SK-N-SH (cell line): ENCODE data around the gene KDM4C. TPM values are rescaled to one million over a fixed set of nuclear protein-coding genes. Genes with fewer than 3 reads are reported as not detected.

Source experiments
- CTCF ChIA-PET: fragments of 300-600, 350-600 bp; formaldehyde crosslinking; extraction: SDS; loops from one replicate; lab custom pipeline; 2021; lab: Yijun Ruan, JAX
- POLR2A ChIA-PET: fragments of 350-600 bp; sonication (Branson Sonifier 250); formaldehyde crosslinking; extraction: SDS; loops from one replicate; lab custom pipeline; 2020; ENCODE audit warnings: antibody characterized with exemption, inconsistent platforms; lab: Yijun Ruan, JAX
- DNase-seq: peaks from one replicate; pipeline ENCODE4 v3.0.0; 2012
- H2AFZ ChIP-seq: fragments of 200-600 bp; sonication (generic); 2 replicates; pipeline ENCODE4 v1.8.1; 2016; ENCODE audit warnings: antibody characterized with exemption, mild to moderate bottlenecking, low read depth
- H3F3A ChIP-seq: fragments of 200-600 bp; sonication (generic); replicated peaks from 2 replicates; pipeline ENCODE3; 2016; ENCODE audit warnings: antibody characterized with exemption, mild to moderate bottlenecking; ENCODE audit not compliant: insufficient read depth
- H3K27ac ChIP-seq, 2 experiments: fragments of 200-500 bp in 1 of 2; fragments of 200-600 bp in 1 of 2; sonication (Bioruptor generic) in 1 of 2; sonication (generic), shearing (Covaris generic) in 1 of 2; 2 replicates each; pipeline versions ENCODE4 v1.5.1 to v1.6.1; 2014 to 2016; ENCODE audit warnings: low read depth in 2 of 2, inconsistent platforms in 1 of 2, low read length in 1 of 2, mild to moderate bottlenecking in 1 of 2, mixed read lengths in 1 of 2
- H3K27me3 ChIP-seq: fragments of 200-600 bp; sonication (generic), shearing (Covaris generic); 2 replicates; pipeline ENCODE4 v1.6.1; 2016; ENCODE audit warnings: mixed run types; ENCODE audit not compliant: insufficient read depth
- H3K36me3 ChIP-seq, 2 experiments: fragments of 200-500 bp in 1 of 2; fragments of 200-600 bp in 1 of 2; sonication (Bioruptor generic) in 1 of 2; sonication (generic) in 1 of 2; replicated peaks in 1 of 2; 2 replicates each; pipeline versions ENCODE3 to v1.5.1; 2014 to 2016; ENCODE audit warnings: low read length in 1 of 2, mild to moderate bottlenecking in 1 of 2; ENCODE audit not compliant: insufficient read depth in 2 of 2, control insufficient read depth in 1 of 2
- H3K4me1 ChIP-seq, 2 experiments: fragments of 200-500 bp in 1 of 2; fragments of 200-600 bp in 1 of 2; sonication (Bioruptor generic) in 1 of 2; sonication (generic), shearing (Covaris generic) in 1 of 2; 2 replicates each; pipeline versions ENCODE4 v1.5.1 to v1.6.1; 2014 to 2016; ENCODE audit warnings: low read depth in 1 of 2, low read length in 1 of 2, mixed run types in 1 of 2; ENCODE audit not compliant: insufficient read depth in 2 of 2, control insufficient read depth in 1 of 2
- H3K4me2 ChIP-seq: fragments of 200-600 bp; sonication (generic), shearing (Covaris generic); 2 replicates; pipeline ENCODE4 v1.6.1; 2017; ENCODE audit warnings: mixed run types
- H3K4me3 ChIP-seq, 2 experiments: fragments of 200-500 bp in 1 of 2; fragments of 200-600 bp in 1 of 2; sonication (Bioruptor generic) in 1 of 2; sonication (generic), shearing (Covaris generic) in 1 of 2; 2 replicates each; pipeline versions ENCODE4 v1.5.1 to v1.8.1; 2014 to 2016; ENCODE audit warnings: low read depth in 2 of 2, inconsistent platforms in 1 of 2, low read length in 1 of 2, mild to moderate bottlenecking in 1 of 2, mixed read lengths in 1 of 2, moderate library complexity in 1 of 2
- H3K79me2 ChIP-seq: fragments of 200-600 bp; sonication (generic); 2 replicates; pipeline ENCODE4 v1.8.1; 2017; ENCODE audit warnings: mild to moderate bottlenecking; ENCODE audit not compliant: insufficient read depth
- H3K9ac ChIP-seq: fragments of 200-600 bp; sonication (generic); 2 replicates; pipeline ENCODE4 v1.6.1; 2017; ENCODE audit warnings: mixed run types
- H3K9me2 ChIP-seq: fragments of 200-600 bp; sonication (generic); 2 replicates; pipeline ENCODE4 v1.6.1; 2017; ENCODE audit warnings: mixed run types
- H3K9me3 ChIP-seq: fragments of 200-600 bp; sonication (generic); 2 replicates; pipeline ENCODE4 v1.6.1; 2017; ENCODE audit warnings: mixed run types, mild to moderate bottlenecking, moderate library complexity
- H4K20me1 ChIP-seq: fragments of 200-600 bp; sonication (generic); 2 replicates; pipeline ENCODE4 v1.6.1; 2017; ENCODE audit warnings: mild to moderate bottlenecking, mixed run types; ENCODE audit not compliant: insufficient read depth
- ELF1 ChIP-seq: IDR thresholded peaks from 2 replicates; pipeline ENCODE4 v1.4.0; 2012
- EP300 ChIP-seq, 2 experiments: IDR thresholded peaks; 2 replicates each; pipeline versions ENCODE4 v1.4.0 to v1.6.1; 2012; ENCODE audit warnings: borderline replicate concordance in 1 of 2, low read depth in 1 of 2, low read length in 1 of 2
- FOSL2 ChIP-seq: IDR thresholded peaks from 2 replicates; pipeline ENCODE4 v1.4.0; 2012; ENCODE audit warnings: low read depth, mild to moderate bottlenecking, moderate library complexity, borderline replicate concordance
- GATA2 ChIP-seq: sonication (generic); formaldehyde crosslinking; IDR thresholded peaks from 2 replicates; pipeline ENCODE4 v1.5.0; 2020; ENCODE audit warnings: mild to moderate bottlenecking, missing genetic modification reagents
- MEF2A ChIP-seq: IDR thresholded peaks from 2 replicates; pipeline ENCODE4 v1.4.0; 2012; ENCODE audit warnings: low read depth, borderline replicate concordance
- NFIC ChIP-seq: IDR thresholded peaks from 2 replicates; pipeline ENCODE4 v1.4.0; 2012; ENCODE audit warnings: borderline replicate concordance
- NRF1 ChIP-seq: IDR thresholded peaks from 2 replicates; pipeline ENCODE4 v1.6.1; 2012; ENCODE audit warnings: low read depth, mild to moderate bottlenecking, low read length
- POLR2AphosphoS5 ChIP-seq: IDR thresholded peaks from 2 replicates; pipeline ENCODE4 v1.6.1; 2012; ENCODE audit warnings: low read depth, low read length
- SIN3A ChIP-seq: IDR thresholded peaks from 2 replicates; pipeline ENCODE4 v1.6.1; 2012; ENCODE audit warnings: low read depth, mild to moderate bottlenecking, low read length, moderate library complexity, borderline replicate concordance
- TAF1 ChIP-seq: IDR thresholded peaks from 2 replicates; pipeline ENCODE4 v1.6.1; 2012; ENCODE audit warnings: low read depth, mild to moderate bottlenecking, low read length, moderate library complexity, borderline replicate concordance
- TEAD4 ChIP-seq: IDR thresholded peaks from 2 replicates; pipeline ENCODE4 v1.4.0; 2012; ENCODE audit warnings: mild to moderate bottlenecking, borderline replicate concordance; ENCODE audit not compliant: insufficient read depth
- WGBS: methylation state at CpG from one replicate; pipeline ENCODE4 v1.1.6; 2017; ENCODE audit warnings: low lambda C conversion rate; 5-methylcytosine and 5-hydroxymethylcytosine counted together
- polyA plus RNA-seq, 3 experiments: library from polyadenylated mRNA; depleted of rRNA; stranded (reverse); fragments of >200 nt; gene quantifications; 2 replicates each; pipeline ENCODE4 v1.2.3, GENCODE V29; 2012
- TF ChIP-seq, protein P1 (sequence below): fragments of 200-600 bp; sonication (generic); IDR thresholded peaks from 2 replicates; pipeline ENCODE4 v1.6.1; 2017; ENCODE audit warnings: antibody characterized with exemption, mild to moderate bottlenecking, moderate library complexity
- TF ChIP-seq, protein P2 (sequence below): fragments of 150-350 bp; IDR thresholded peaks from 2 replicates; pipeline ENCODE4 v1.6.1; 2017; ENCODE audit warnings: antibody characterized with exemption, low read length, low read depth, borderline replicate concordance
- TF ChIP-seq, protein P3 (sequence below): fragments of 150-350 bp; IDR thresholded peaks from 2 replicates; pipeline ENCODE4 v1.6.1; 2016; ENCODE audit warnings: mild to moderate bottlenecking, low read depth, low read length

Gene KDM4C
- polyA plus RNA-seq, 1 of the 3 experiments (the other 2 are of a cell fraction) = 9.4 TPM

DNA sequence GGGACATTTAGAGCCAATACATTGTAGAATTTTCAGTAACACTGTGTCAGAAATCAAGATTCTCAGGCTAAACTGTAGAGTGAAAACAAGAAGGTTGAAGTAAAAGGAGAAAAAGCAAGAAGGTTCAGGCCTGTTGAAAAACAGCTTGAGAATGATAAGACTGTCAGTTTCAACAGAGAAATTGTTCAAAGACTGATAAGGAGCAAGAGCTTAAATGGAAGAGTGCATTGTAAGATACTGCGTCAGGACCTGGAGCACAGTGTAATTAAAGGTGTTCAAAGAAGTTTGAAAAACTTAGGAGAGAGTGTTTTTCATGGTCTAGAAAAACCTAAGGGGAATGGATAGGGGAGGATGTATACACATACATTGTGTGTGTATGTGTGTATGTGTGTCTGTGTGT lies 408.3 kb downstream of the KDM4C start:
- ChIA-PET CTCF (interaction anchor here (1.8 kb wide), 1 partner anchor 113 kb away, joined by 5 read pairs; no protein-coding TSS in a partner anchor), POLR2A (no interaction called here)
- no peaks in the 10 kb centered on the region for H3K79me2 ChIP-seq
- H4K20me1 ChIP-seq = no peaks in the 10 kb centered on the region
- H3K9ac ChIP-seq = no peak overlapping the region
- no peaks in the 10 kb centered on the region; a peak in 1 of 4 replicates for H3K4me1 ChIP-seq
- no peaks in the 10 kb centered on the region for H3K9me2 ChIP-seq
- DNase-seq = no peak
- no peak overlapping the region for H3K27ac ChIP-seq
- no peak overlapping the region for H3K4me2 ChIP-seq
- no peaks in the 10 kb centered on the region for H3F3A ChIP-seq
- H2AFZ ChIP-seq = no peak overlapping the region
- 91% methylated on average over 1 of the region's 1 CpG for WGBS
- H3K9me3 ChIP-seq = no peaks in the 10 kb centered on the region
- no peak overlapping the region for H3K4me3 ChIP-seq
- TF ChIP-seq MEF2A (no peak), NRF1 (no peak), TAF1 (no peak), SIN3A (no peak), GATA2 (no peak), FOSL2 (no peak), EP300 (IDR thresholded peaks at IDR 0.05; ENCODE audit: borderline replicate concordance in 1 of 2, low read depth in 1 of 2, low read length in 1 of 2) (no peak), POLR2AphosphoS5 (no peak), TEAD4 (no peak)
- TF ChIP-seq, protein P1, sequence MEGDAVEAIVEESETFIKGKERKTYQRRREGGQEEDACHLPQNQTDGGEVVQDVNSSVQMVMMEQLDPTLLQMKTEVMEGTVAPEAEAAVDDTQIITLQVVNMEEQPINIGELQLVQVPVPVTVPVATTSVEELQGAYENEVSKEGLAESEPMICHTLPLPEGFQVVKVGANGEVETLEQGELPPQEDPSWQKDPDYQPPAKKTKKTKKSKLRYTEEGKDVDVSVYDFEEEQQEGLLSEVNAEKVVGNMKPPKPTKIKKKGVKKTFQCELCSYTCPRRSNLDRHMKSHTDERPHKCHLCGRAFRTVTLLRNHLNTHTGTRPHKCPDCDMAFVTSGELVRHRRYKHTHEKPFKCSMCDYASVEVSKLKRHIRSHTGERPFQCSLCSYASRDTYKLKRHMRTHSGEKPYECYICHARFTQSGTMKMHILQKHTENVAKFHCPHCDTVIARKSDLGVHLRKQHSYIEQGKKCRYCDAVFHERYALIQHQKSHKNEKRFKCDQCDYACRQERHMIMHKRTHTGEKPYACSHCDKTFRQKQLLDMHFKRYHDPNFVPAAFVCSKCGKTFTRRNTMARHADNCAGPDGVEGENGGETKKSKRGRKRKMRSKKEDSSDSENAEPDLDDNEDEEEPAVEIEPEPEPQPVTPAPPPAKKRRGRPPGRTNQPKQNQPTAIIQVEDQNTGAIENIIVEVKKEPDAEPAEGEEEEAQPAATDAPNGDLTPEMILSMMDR = no peak
- TF ChIP-seq, protein P2, sequence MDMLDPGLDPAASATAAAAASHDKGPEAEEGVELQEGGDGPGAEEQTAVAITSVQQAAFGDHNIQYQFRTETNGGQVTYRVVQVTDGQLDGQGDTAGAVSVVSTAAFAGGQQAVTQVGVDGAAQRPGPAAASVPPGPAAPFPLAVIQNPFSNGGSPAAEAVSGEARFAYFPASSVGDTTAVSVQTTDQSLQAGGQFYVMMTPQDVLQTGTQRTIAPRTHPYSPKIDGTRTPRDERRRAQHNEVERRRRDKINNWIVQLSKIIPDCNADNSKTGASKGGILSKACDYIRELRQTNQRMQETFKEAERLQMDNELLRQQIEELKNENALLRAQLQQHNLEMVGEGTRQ = no peak
- TF ChIP-seq, protein P3, sequence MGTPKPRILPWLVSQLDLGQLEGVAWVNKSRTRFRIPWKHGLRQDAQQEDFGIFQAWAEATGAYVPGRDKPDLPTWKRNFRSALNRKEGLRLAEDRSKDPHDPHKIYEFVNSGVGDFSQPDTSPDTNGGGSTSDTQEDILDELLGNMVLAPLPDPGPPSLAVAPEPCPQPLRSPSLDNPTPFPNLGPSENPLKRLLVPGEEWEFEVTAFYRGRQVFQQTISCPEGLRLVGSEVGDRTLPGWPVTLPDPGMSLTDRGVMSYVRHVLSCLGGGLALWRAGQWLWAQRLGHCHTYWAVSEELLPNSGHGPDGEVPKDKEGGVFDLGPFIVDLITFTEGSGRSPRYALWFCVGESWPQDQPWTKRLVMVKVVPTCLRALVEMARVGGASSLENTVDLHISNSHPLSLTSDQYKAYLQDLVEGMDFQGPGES = no peak
- H3K36me3 ChIP-seq = peaks cover 0 to 9% of the 10 kb centered on the region in 2 experiments
- H3K27me3 ChIP-seq = no peaks in the 10 kb centered on the region

DNA sequence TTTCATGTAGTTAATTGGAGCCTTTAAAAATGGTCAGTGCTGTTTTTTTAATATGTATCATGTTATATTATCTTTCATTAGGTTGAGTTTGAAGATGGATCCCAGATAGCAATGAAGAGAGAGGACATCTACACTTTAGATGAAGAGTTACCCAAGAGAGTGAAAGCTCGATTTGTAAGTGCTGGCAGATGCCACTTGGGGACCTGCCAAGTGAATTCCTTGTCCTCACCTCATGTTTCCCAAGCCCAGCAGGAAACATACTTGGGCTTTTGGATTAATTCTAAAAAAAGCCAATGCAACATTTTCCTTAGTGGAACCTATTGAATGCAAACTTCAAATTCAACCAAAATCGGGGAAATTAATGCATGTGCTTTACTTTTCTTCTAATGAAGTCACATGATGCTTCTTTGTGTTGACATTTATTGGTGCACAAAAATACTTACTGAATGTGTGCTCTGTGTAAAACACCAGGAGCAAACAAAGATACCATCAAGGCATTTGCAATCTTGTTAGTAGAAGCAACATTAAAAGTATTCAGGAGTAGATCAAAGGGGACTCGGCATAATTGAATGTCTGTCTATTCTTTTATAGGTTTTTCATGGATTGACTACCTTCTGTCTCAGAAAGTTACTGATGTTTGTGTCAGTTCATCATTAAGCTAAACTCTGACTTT lies 412.1 kb downstream of the KDM4C start:
- Histone ChIP-seq H2AFZ (no peak overlapping the region), H3K9me2 (no peaks in the 10 kb centered on the region), H4K20me1 (no peaks in the 10 kb centered on the region), H3K27ac (no peak overlapping the region), H3K36me3 (peaks cover 0 to 9% of the 10 kb centered on the region in 2 experiments)
- no peak for DNase-seq
- TF ChIP-seq ELF1 (no peak), NFIC (peak; percentile 12; the same call in 1 of the 2 replicates)
- TF ChIP-seq, all 33 proteins: peak for 1
- Histone ChIP-seq H3K9me3 (no peaks in the 10 kb centered on the region), H3K4me2 (no peak overlapping the region), H3K9ac (no peak overlapping the region), H3K79me2 (no peaks in the 10 kb centered on the region), H3K4me3 (no peak overlapping the region), H3K4me1 (peaks cover 3 to 20% of the 10 kb centered on the region in 2 experiments; a peak in 2 of 4 replicates), H3K27me3 (no peaks in the 10 kb centered on the region), H3F3A (no peaks in the 10 kb centered on the region)
- 82% methylated on average over 3 of the region's 3 CpGs for whole genome bisulfite sequencing
- ChIA-PET CTCF (no interaction called here), POLR2A (no interaction called here)
